SKM-1 treated with dmso at 0.1 percent for 144 hours (cell line): ENCODE data around the gene IL21R.
"Not testable (repeated sequence)": the region's sequence is repeated elsewhere in the genome, so short reads cannot be mapped to it uniquely, and the experiment has no call there.

Source experiments
- DNase-seq: peaks from one replicate; lab custom pipeline; 2025; ENCODE audit not compliant: unreplicated experiment; lab: John Stamatoyannopoulos, UW

Gene IL21R

DNA sequence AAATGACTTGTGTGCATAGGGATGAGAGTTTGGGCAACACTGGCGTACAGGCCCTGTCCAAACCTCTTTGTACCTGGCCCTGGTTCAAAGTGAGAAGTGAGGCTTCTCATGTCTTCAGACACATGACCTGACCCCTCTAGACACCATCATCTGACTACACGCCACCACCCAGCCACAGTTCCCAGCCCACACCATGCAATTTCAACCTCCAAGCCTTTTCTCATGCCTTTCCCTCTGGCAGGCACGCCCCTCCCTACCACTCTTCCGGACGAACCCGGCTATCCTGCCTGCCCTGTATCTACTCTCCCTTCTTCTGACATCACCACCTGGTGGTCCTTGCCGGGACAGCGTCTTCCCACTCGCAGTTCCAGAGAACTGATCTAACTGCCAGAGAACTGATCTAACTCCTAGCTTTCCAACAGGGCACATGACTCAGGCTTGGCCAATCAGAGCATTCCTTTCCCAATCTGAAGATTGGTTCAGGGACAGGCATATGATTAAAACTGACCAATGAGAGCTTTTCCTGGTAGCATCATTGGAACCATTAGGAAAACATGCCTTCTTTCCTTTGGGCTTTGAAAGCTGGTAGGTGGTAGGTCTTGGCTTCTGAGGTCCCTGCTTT lies 27.1 kb upstream of the IL21R start:
- peak; percentile 55 for DNase-seq

DNA sequence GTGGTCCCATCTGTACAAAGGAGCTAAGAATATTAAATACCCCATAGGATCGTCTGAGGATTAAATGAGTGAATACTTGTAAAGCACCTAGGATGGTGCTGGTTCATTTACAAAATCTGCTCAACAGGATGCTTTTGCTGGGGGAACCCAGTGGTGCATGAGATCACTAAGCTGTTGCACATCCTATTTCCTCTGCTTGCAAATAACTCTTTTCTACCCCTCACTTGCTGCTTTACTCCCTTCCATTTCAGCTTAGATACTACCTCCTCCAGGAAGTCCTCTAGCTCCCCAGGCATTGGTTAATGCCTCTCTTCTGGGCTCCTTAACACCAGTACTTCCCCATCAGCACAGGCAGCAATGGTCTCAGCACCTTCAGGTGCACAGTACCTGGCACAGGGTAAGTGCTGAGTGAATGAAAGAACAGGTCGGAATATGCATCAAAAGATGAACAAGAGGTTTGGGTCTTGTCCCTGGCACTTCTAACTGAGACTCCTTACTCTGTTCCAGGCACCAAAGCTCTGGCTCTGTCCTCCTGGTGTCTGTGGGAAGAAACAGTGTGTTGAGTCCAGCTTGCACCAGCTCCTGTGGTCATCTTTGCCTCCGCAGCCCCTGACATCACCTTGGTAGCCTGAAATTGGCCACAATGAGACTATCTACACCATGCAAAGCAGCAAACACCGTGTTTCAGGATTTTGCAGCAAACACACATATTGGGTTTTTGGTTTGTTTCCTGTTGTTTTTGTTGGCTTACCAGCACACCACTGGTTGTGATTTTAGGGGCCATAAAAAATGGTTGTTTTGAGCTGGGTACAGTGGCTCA lies 24.1 kb upstream of the IL21R start:
- DNase-seq, result peak; percentile 55

DNA sequence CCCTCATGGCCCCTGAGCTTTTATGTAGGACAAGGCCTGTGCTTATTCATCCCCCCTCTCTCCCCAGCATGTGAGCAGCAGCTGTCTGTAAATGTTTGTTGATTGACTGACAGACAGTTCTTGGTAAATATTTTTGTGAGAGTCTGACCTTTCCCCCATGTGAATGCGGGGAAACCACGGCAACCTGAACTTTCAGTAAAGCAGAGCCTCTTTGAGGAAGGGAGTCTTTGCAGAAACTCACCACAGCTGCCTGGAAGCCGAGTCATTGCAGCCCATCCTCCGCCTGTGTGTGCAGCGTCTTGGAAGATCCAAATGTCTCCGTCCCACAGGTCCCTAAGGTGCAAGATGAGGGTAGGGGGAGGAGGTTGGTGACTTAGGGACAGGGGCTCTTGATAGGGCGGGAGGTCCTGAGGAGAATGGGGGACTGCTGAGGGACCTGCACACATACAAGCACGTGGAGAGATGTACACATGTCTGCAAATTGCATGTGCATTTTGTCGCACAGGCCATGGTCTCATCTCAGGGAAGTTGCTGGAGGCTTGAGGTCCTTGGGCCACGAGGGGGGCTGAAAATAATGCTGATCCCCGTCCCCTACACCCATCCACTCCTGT lies 23.0 kb upstream of the IL21R start:
- peak; percentile 5 for DNase-seq

DNA sequence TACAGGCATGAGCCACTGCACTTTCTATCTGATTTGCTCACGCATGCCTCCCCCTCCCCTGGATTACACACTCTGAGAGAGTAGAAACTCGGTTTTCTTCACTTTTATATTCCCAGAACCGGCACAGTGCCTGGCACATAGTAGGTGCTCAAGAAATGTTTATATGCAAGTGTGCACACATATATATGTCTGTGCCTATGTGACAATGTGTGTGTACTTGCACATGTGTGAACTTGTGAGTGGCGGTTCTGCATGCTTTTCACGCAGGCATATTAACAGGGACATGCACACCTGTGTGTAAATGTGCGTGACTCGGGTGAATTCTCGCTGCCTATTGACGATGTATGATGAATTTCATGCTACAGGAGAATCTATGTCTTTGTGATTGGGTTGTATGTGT lies 22.1 kb upstream of the IL21R start:
- DNase-seq, result no peak

DNA sequence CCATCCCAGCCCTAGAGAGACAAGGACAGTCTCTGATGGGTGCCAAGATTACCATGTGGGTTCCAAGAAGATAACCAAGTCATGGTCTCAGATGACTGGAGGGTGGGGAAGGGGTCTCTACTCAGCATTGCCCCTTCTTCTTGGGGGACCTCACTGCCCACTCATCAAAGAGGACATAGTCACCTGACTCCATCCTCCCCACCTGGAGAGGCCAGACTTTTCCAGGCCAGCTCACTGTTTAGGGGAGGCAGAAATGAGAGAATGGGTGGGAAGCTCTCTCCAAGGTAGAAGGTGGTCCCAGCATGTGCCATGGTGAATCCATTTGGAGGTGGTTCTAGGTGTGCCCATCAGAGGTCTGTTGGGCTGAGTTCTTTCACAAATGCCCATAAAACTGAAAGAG lies 20.7 kb upstream of the IL21R start:
- DNase-seq, result no peak

DNA sequence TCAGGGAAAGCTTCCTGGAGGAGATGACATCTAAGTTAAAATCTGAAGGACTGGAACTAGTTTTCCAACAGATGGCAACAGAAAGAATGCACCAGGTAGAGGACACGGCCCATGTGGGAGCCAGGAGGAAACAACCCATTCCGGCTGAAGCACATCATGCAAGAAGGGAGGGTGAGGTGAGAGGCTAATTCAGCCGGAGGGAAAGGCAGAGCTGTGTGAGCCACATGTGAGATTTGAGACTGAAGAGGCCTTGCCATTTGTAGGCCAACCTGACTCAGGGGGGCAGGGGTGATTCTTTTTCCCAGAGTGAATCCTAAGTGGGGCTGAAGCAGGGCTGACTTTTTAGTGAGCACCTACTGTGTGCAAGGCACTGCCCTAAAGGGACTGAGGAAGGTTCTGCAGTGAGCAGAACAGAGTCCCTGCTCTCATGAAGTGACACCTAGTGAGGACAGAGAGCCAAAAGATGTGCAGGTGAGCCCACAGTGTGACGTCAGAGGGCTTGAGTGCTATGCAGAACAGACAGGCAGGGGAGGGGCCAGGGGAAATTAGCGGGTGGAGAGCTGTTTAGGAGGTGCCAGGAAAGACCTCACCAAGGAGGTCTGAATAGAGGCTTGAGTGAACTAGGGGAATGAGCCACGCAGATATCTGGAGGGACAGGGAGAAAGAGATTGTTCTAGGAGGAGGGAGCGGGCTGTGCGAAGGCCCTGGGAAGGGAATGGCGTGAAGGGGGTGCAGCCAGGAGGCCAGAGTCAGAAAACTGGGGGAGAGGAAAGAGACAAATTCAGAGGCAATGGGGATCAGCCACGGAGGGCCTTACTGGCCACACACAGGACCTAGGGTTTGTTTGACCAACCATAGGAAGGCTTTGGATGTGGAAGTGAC lies 19.8 kb upstream of the IL21R start:
- no peak for DNase-seq

DNA sequence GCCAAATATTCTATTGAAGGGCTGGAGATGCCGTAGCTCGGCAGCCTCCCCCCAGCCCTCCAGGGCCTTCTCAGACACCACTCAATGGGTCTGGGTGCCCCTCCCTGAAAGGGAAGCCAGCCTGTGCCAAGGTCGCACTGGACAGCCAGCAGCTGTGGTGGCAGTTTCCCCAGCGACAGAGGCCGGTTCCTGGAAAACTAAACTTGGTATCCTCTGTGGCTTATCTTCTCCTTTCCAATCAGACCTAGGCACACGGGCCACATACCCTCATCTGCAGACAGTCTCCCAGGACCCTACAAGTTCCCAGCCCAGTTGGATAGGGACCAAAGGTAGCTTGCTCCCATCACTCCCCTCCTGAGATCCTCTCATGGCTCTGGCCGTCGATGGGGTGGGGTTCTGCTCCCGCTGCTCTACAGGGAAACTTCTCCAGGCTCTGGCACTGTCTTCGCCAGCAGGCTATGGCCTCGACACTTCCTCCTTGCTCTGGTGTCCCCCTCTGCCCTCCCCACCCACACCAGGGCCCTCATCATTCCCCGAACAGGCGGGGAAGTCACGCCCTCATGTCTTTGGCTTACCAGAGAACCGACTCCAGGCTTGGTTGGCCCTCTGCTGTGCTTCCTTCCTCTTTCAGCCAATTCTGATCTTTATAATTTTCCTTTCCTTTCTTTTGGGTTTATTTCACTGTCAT lies 18.3 kb upstream of the IL21R start:
- DNase-seq, result peak; percentile 54

DNA sequence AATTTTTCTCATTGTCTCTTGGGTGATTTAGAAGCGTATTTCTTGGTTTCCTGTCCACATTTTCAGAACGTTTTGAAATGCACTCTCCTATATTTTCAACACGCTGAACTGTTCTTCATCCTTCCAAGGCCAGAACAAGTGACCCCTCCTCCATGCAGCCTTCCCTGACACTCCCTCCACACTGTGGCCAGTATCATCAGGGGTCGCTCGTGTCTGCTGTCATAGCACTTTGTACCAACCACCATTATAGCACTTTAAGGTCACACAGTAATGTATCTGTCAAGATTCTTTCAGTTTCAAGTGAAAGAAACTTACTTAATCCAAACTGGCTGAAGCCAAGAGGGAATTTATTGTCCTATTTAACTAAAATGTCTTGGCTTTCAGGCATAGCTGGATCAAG lies 17.5 kb upstream of the IL21R start:
- DNase-seq, result no peak

DNA sequence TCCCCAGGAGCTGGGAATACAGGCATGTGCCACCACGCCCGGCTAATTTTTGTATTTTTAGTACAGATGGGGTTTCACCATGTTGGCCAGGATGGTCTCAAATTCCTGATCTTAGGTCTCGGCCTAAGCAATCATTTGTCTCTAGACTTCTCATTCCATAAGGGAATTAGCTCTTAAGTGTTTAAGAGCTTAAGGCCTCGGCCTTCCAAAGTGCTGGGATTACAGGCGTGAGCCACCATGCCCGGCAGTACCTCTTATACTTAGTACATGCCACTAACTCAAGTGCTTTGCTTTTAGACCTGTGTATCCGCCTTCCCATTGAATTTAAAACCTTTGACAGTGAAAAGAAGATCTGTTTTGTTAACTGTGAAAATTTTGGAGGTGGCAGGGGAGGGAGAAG lies 16.6 kb upstream of the IL21R start:
- DNase-seq, result no peak

DNA sequence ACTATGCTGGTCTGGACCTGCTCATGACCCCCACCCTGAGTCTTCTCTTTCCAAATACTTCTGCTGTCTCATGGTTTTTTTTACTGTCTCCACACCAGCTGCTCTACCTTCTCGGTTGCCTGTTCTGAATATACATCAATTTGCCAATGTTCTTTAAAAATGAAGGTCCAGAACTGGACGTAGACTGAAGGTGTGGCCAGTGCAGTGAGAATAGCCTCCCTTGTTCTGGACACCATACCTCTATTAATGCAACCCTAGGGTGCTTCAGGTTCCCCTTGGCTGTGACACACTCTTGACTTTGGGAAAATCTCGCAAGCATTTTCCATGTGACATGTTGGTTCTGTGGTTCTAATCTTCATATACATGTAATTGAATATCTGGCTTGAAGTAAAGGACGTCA lies 15.3 kb upstream of the IL21R start:
- no peak for DNase-seq

DNA sequence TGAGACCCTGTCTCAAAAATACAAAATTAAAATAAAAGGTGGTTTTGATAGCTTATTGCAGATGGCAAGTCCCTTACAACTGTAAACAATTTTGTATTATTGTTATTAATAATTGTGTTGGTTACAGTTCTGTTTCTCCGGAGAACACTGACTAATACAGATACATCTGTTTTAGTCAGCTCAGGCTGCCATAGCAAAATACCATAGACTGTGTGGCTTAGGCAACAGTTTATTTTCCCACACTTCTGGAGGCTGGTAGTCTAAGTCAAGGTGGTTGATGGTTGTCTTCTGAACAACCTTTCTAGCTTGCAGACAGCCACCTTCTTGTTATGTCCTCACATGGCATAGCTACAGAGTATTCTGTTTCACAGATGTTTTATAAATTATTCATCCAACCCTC lies 14.2 kb upstream of the IL21R start:
- no peak for DNase-seq

DNA sequence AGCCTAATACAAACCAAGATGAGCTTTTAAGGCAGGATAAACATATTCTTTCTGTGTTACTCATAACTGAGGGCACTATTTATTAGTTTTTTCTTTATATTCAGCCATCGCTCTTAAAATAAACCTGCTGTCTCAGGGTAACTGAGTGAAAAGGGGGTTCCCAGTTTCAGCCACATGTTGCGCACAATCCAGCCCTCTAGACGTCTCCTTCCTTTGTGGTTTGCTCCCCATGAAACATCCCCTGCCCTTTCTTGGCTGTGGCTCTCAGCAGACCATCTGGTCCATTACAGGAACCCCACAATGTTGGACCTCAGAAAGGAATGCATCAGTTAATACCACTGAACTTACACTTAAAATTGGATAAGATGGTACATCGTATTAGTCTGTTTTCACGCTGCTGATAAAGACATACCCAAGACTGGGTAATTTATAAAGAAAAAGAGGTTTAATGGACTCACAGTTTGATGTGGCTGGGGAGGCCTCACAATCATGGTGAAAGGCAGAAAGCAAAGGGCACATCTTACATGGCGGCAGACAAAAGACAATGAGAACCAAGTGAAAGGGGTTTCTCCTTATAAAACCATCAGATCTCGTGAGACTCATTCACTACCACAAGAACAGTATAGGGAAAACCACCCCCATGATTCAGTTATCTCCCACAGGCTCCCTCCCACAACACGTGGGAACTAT lies 12.6 kb upstream of the IL21R start:
- DNase-seq, result no peak

DNA sequence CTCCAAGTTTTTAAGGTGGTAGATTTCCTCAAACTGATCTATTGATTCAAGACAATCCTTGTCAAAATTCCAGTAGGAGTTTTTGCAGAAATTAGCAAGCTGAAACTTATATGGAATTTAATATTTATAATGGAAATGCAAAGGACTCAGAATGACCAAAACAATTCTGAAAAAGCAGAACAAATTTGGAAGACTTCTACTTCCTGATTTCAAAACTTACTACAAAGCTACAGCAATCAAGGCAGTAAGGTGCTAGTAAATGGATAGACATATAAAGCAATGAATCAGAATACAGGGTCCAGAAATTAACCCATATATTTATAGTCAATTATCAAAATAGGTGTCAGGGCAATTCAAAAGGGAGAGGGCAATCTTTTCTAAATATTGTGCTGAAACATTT lies 11.8 kb upstream of the IL21R start:
- peak; percentile 74 for DNase-seq

DNA sequence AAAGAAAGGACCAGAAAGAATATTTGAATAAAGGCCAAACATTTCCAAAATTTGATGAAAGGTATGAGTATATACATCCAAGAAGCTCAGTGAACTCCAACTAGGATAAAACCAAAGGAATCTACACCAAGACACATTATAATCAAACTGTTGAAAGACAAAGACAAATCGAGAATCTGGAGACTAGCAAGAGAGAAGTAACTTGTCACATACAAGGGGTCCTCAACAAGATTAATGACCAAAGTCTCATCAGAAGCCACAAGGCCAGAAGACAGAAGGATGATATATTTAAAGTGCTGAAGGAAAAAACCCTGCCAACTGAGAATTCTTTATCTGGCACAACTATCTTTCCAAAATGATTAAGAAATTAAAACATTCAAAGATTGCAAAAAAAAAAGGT lies 9.3 kb upstream of the IL21R start:
- no peak for DNase-seq

DNA sequence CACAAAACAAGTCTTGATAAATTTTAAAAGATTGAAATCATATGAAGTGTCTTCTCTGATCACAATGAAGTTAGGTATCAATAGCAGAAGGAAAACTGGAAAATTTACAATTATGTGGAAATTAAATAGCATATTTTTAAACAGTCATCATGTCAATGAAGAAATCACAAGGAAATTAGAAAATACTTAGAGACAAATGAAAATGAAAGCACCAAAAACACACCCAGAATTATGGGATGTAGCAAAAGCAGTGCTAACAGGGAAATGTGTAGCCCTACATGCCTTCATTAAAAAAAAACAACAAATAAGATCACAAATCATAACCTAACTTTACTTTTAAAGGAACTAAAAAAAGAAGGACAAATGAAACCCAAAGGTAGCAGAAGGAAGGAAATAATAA lies 7.5 kb upstream of the IL21R start:
- no peak for DNase-seq

DNA sequence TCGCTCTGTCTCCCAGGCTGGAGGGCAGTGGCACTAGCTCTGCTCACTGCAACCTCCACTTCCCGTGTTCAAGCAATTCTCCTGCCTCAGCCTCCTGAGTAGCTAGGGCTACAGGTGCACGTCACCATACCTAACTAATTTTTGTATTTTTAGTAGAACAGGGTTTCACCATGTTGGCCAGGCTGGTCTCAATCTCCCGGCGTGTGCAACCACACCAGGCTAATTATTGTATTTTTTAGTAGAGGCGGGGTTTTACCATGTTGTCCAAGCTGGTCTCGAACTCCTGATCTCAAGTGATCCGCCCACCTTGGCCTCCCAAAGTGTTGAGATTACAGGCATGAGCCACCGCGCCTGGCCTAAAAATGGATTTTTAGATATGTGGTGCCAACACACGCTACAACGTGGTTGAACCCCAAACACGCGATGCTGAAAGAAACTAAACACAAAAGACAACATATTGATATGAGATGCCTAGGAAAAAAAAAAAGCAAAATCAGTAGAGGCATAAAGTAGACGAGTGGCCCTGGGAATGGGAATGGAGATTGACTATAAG lies 3.6 kb upstream of the IL21R start:
- not testable (repeated sequence) for DNase-seq

DNA sequence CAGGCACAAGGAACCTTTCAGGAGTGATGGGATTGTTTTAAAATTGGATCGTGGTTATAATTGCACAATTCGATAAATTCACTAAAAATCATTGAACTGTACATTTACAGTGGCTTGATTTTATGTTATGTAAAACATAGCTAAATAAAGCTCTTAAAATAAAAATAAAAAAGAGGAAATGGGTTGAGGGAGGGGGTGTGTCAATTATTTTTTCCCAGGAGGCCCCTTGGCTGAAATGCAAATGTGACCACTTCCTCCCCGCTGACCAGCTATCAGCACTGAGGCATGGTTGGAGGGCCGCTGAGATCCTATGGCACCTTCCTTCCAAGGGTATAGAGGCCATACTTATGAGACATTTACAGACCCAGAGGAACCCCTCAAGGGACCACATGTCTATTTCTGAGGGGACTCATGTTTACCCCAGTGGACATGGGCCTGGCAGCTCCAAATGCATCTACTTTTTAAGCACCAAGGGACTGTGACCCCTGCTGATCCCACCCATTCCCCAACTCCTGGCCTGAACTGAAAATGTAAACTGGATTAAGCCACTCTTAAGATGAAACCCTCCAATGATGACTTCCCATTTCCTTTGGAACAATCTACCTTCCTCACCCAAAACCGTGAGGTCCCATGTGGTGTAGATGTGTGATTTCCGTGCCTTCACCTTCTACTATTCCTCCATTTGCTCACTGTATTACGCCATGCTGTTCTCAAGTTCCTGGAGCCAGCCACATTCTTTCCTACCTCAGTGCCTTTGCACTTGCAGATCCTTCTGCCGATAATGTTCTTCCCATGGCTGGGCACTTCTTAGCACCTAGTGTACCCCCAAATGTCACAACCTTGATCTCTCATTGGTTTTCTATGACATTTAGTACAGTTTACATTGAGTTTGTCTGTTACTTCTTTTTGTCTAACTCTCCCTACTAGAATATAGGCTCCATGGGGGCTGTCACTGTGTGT lies 2.8 kb upstream of the IL21R start:
- DNase-seq, result peak; percentile 81

DNA sequence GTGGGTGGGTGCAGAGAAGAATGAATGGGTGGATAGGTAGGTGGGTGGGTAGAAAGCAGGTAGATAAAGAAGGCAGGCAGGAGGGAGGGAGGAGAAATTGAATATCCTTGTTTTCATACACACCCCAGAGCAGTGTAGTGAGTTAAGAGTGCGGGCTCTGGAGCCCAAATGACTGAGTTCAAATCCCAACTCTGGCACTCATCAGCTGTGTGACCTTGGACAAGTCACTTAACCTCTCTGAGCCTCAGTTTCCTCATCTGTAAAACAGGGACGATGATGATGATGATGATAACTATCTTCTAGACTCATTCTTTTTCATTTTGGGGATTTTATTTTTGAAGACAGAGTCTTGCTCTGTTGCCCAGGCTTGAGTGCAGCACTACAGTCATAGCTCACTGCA lies 2.0 kb upstream of the IL21R start:
- no peak for DNase-seq
